LNCAP (cell line): ENCODE results near the gene NIPSNAP2.

Source experiments
- TF ChIP-seq, protein P1 (sequence below): fragments of 450-650 bp; IDR thresholded peaks from 2 replicates; pipeline ENCODE4 v1.5.1; 2017; ENCODE audit warnings: mild to moderate bottlenecking

Gene NIPSNAP2

GRCh38 chr7:55983537-55983936 is 19.2 kb downstream of the NIPSNAP2 start:
- TF ChIP-seq, protein P1, sequence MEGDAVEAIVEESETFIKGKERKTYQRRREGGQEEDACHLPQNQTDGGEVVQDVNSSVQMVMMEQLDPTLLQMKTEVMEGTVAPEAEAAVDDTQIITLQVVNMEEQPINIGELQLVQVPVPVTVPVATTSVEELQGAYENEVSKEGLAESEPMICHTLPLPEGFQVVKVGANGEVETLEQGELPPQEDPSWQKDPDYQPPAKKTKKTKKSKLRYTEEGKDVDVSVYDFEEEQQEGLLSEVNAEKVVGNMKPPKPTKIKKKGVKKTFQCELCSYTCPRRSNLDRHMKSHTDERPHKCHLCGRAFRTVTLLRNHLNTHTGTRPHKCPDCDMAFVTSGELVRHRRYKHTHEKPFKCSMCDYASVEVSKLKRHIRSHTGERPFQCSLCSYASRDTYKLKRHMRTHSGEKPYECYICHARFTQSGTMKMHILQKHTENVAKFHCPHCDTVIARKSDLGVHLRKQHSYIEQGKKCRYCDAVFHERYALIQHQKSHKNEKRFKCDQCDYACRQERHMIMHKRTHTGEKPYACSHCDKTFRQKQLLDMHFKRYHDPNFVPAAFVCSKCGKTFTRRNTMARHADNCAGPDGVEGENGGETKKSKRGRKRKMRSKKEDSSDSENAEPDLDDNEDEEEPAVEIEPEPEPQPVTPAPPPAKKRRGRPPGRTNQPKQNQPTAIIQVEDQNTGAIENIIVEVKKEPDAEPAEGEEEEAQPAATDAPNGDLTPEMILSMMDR = no peak

GRCh38 chr7:55992346-55992745 is 28.0 kb downstream of the NIPSNAP2 start:
- TF ChIP-seq, protein P1 = no peak

DNA sequence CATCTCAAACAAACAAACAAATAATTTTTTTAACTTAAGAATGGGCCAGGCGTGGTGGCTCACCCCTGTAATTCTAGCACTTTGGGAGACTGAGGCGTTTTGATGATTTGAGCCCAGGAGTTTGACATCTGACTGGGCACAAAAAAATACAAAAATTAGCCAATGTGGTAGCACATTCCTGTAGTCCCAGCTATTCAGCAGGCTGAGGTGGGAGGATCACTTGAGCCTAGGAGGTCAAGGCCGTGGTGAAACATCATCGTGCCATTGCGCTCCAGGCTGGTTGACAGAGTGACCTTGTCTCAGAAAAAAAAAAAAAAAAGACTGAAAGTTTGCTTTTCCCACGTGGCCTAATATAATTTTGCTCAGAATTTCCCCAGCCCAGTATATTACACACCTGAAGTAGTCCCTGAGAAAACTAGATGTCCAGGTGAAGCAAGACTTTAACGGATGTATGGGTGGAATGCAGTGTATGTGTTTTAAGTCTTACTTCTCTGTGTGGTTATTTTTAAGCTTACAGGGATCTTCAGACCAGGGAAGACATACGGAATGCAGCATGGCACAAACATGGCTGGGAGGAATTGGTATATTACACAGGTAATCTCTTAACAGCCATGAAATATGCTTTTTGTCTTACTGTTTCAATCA is 32.6 kb downstream of the NIPSNAP2 start:
- TF ChIP-seq, protein P1 = no peak

DNA sequence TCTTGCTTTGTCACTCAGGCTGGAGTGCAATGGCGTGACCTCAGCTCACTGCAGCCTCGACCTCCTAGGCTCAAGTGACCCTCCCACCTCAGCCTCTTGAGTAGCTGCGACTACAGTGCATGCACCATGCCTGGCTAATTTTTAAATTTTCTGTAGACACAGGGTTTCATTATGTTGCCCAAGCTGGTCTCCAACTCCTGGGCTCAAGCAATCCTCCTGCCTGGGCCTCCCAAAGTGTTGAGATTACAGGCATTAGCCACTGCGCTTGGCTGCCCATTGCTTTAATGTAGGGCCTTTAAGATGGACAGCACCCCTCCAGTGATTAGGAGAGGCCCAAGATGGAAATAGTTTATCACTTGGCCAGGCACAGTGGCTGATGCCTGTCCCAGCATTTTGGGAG is 39.4 kb downstream of the NIPSNAP2 start:
- TF ChIP-seq, protein P1 = no peak

DNA sequence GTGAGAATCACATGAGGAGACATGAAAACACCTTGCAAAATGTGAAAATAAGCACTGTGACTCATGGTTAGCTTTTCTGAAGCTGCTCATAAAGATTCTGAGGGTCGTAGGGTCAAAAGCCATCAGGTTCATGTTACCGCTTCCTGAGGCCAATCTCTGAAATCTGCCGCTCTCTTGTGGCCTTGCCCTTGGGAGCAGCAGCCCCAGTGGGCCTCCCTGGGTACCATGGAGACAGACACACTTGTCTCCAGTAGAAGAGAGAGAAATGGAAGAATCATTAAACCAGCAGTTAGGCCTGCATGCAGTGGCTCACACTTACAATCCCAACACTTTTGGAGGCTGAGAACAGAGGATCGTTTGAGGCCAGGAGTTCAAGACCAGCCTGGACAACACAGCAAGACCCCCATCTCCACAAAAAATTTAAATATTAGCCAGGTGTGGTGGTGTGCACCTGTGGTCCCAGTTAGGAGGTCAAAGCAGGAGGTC is 42.8 kb downstream of the NIPSNAP2 start:
- TF ChIP-seq, protein P1 = no peak

DNA sequence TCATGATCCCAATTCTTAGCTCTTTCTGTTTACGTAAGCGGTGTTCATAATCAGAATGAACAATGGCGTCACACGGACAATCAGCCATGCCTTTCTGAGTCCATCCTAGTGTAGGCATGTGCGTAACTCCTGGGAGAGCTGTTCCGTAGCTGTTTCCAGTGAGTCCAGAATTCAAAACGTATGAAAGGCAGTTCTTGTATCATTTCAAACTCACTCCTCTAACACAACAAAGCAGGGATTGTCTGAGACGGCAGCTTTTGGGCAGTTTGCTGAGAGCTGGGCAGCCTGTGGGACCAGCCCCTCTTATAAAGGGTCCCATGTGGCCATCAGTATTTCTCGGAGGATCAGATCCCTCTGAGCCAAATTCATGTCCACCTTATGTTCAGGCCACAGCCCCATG is 43.5 kb downstream of the NIPSNAP2 start:
- TF ChIP-seq, protein P1 = no peak

DNA sequence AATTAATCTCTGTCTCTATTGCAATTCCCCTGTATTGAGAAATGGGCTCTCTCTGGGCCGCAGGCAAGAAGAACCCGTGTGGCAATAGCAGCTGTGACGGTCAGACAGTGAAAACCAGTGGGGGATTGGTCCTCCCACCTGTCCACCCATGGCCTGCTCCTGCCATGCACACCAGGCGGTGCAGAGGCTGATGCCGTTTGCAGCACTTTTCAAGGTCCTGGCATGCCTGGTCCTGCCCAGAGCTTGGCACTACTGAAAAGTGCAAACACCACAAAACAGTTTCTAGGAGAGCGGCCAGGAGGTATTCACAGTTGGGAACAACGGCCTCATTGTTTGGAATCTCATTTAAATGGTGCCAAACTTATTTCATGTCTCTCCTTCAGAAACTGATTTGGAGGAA is 45.3 kb downstream of the NIPSNAP2 start:
- TF ChIP-seq, protein P1 = no peak

DNA sequence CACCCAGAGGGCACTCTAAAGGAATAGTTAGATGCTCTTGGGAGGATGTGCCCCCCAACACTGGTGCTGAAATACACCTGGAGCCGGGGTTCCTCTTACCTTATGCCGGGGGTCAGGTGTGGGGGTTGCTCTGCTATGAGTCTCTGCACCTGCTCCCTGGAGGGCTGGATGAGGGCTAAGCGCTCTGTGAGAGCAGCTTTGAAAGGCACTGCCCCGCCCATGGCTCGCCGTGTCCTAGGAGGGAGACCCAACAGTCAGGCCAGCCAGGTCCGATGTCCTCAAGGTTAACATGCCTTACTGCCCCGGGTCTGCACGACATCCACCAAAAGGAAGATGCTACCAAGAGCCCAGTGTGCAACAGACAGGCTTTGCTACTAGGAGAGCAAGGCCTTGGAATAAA is 55.1 kb downstream of the NIPSNAP2 start:
- TF ChIP-seq, protein P1 = no peak
